ENCODE measurements around the gene CD300H.

DNA sequence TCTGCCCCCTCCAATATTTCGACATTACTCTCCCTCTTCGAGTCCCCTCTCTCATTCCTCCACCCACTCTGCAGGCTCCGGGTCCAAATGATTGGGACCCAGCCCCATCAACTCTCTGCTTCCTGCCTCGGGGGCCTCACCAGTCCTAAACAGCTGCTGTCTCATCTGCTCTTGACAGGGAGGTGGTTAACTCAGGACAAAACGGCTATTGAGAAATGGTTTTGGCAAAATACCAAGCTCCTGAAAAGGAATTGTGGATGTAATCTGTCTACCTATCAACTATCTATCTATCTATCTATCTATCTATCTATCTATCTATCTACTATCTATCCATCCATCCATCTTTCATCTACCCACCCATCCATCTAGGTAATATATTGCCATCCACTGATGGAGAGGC is 2.2 kb downstream of the CD300H start:
- TF ChIP-seq, protein P1, sequence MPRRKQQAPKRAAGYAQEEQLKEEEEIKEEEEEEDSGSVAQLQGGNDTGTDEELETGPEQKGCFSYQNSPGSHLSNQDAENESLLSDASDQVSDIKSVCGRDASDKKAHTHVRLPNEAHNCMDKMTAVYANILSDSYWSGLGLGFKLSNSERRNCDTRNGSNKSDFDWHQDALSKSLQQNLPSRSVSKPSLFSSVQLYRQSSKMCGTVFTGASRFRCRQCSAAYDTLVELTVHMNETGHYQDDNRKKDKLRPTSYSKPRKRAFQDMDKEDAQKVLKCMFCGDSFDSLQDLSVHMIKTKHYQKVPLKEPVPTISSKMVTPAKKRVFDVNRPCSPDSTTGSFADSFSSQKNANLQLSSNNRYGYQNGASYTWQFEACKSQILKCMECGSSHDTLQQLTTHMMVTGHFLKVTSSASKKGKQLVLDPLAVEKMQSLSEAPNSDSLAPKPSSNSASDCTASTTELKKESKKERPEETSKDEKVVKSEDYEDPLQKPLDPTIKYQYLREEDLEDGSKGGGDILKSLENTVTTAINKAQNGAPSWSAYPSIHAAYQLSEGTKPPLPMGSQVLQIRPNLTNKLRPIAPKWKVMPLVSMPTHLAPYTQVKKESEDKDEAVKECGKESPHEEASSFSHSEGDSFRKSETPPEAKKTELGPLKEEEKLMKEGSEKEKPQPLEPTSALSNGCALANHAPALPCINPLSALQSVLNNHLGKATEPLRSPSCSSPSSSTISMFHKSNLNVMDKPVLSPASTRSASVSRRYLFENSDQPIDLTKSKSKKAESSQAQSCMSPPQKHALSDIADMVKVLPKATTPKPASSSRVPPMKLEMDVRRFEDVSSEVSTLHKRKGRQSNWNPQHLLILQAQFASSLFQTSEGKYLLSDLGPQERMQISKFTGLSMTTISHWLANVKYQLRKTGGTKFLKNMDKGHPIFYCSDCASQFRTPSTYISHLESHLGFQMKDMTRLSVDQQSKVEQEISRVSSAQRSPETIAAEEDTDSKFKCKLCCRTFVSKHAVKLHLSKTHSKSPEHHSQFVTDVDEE (CRISPR knock-in tag; IDR thresholded peaks at IDR 0.05): no peak
- TF ChIP-seq SNAI2 (CRISPR knock-in tag; IDR thresholded peaks at IDR 0.05) (no peak), GLIS3 (CRISPR knock-in tag; IDR thresholded peaks at IDR 0.05) (no peak)
